Sigmoid colon (tissue), 4 donors: Measurements from ENCODE around the gene TMCC3.

ENCODE experiments used
- CTCF ChIP-seq, 4 experiments: fragments of 450-650 bp in 3 of 4; fragments of 200-600 bp in 1 of 4; IDR thresholded peaks; one replicate each; pipeline ENCODE4 v1.5.1; 2016 to 2019; ENCODE audit warnings: antibody characterized with exemption in 4 of 4, mild to moderate bottlenecking in 3 of 4, moderate library complexity in 2 of 4
- POLR2A ChIP-seq, 2 donors: fragments of 450-650 bp; IDR thresholded peaks; one replicate each; pipeline ENCODE4 v1.6.1; 2016; ENCODE audit warnings: antibody characterized with exemption in 2 of 2, mild to moderate bottlenecking in 2 of 2, moderate library complexity in 2 of 2
- POLR2AphosphoS5 ChIP-seq, 4 donors: sonication (generic); formaldehyde crosslinking; IDR thresholded peaks; one replicate each; pipeline ENCODE4 v1.6.1; 2017; ENCODE audit warnings: antibody characterized with exemption in 4 of 4

GRCh38 chr12:94643606-94644005 lies 6.8 kb downstream of the TMCC3 start:
- no peak for TF ChIP-seq POLR2AphosphoS5 (IDR thresholded peaks at IDR 0.05)
- no peak for TF ChIP-seq CTCF (IDR thresholded peaks at IDR 0.05)
- no peak for TF ChIP-seq POLR2A (IDR thresholded peaks at IDR 0.05)
